Putamen (tissue), 1 donor: ENCODE data around the gene CNOT1.
"Not testable (repeated sequence)": the region's sequence is repeated elsewhere in the genome, so short reads cannot be mapped to it uniquely, and the experiment has no call there.

ENCODE experiments used
- DNase-seq: peaks from one replicate; pipeline ENCODE4 v3.0.0-alpha.2; 2016; ENCODE audit warnings: low spot score

Gene CNOT1

GRCh38 chr16:58638148-58639036 is 8.8 kb upstream of the CNOT1 start:
- DNase-seq, result no peak

- not testable (repeated sequence) for DNase-seq
Measured at GRCh38 chr16:58637021-58637420, 7.4 kb upstream of the CNOT1 start.

DNA sequence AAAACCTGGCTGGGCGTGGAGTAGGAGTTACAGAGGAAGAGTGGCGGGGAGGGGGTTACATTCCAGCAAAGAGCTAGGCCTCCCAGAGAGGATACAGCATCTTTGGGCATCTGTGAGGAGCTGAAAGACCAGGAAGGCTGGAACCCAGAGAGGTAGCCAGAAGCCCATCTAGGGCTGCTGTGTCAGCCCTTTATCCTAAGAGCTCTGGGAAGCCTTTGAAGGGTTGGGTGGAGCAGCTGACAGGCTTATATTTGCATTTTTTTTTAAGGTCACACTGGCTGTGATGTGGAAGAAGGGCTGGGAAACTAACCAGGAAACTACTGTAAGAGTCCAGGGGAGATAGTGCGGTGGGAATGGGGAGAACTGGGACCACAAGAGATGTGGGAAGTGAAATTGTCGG is 6.8 kb upstream of the CNOT1 start:
- no peak for DNase-seq

- no peak for DNase-seq
Measured at GRCh38 chr16:58635502-58635901, 5.9 kb upstream of the CNOT1 start.

GRCh38 chr16:58634265-58634802 is 4.7 kb upstream of the CNOT1 start:
- no peak for DNase-seq

GRCh38 chr16:58628845-58629732 is 537 bp downstream of the CNOT1 start:
- peak; percentile 19 for DNase-seq

GRCh38 chr16:58624209-58624608 is 5.4 kb downstream of the CNOT1 start:
- DNase-seq, result no peak

- no peak for DNase-seq
Measured at GRCh38 chr16:58620396-58620795, 9.2 kb downstream of the CNOT1 start.

- no peak for DNase-seq
Measured at GRCh38 chr16:58615280-58615679, 14.3 kb downstream of the CNOT1 start.

DNA sequence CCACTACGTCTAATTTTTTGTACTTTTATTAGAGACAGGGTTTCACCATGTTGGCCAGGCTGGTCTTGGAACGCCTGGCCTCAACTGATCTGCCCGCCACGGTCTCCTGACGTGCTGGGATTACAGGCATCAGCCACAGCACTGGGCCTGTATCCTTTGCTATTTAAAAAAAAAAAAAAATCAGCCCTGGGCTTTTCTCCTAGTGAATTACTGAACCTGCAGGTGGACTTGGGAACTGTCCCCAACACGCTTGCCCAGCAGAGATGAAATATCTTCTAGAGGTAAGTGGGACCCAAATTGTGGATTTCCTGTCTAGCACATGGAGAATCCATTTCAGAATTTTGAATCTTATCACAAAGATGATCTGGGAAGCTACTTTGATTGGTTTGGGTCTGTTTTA is 14.8 kb downstream of the CNOT1 start:
- no peak for DNase-seq

DNA sequence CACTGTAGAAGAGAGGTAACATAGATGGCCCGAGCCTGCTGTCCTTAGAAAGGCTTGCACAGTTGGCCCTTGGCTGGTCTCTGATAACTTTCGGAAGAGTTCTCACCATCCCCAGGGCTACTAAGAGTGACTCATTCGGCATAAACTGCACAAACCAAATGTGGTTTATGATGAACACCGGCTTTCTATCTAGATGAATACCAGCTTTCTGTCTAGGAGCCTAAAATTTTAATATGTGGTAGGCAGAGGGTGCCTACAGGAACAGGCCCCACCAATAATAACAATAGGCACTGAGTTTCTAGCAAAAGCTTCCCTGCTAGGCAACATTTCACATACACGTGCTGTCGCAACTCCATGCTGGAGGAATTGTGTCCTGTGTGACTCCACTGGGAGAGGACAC is 15.4 kb downstream of the CNOT1 start:
- no peak for DNase-seq

- not testable (repeated sequence) for DNase-seq
Measured at GRCh38 chr16:58612965-58613364, 16.7 kb downstream of the CNOT1 start.

- DNase-seq, result no peak
Measured at GRCh38 chr16:58608601-58609136, 21.0 kb downstream of the CNOT1 start.

DNA sequence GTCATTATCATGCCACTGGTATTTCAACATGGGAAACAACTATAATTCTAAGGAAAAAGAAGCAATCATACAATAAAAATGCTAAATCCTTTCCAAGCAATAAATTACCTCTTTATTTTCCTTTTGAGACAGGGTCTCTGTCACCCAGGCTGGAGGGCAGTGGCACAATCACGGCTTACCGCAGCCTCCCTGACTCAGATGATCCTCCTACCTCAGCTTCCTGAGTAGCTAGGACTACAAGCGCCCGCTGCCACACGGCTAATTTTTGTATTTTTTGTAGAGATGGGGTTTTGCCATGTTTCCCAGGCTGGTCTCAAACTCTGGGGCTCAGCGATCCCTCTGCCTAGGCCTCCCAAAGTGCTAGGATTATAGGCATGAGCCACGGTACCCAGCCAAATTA is 24.1 kb downstream of the CNOT1 start:
- DNase-seq, result no peak

DNA sequence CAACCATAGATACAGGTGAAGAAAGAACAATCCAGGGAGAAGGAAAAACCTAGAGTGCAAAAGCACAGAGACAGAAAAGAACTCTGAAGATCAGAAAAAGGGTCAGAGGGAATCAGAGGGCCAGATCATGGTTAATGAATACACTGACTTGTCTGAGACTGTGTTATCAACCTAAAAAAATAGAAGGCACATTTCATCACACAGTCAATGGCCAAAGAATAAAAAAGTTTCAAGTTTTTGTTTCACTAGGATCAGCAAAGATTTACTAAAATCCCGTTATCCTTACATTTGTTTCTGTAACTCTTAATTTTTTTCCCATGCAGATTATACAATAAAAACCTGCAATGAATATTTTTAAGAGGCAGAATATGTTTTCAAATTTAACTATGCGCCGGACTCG is 38.5 kb downstream of the CNOT1 start:
- DNase-seq, result no peak

DNA sequence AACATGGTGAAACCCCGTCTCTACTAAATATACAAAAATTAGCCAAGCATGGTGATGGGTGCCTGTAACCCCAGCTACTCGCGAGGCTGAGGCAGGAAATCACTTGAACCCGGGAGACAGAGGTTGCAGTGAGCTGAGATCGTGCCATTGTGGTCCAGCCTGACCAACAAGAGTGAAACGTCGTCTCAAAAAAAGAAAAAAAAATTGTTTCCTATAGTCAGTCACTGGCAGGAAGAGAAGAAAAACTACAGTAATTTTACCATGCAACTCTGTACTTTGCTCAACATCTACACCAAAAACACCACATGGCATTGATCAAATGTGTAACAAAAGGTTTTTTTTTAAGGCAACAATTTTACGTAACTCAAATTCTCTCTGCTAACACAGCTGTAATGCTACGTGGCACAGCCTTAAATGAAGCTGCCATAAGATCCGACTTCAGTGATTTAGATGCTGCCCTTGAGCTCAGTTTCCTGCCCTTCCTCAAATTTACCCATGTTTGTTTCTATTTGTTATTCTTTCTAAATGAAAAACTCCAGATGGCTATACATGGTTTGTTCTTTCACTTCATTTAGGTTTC is 40.2 kb downstream of the CNOT1 start:
- no peak for DNase-seq

DNA sequence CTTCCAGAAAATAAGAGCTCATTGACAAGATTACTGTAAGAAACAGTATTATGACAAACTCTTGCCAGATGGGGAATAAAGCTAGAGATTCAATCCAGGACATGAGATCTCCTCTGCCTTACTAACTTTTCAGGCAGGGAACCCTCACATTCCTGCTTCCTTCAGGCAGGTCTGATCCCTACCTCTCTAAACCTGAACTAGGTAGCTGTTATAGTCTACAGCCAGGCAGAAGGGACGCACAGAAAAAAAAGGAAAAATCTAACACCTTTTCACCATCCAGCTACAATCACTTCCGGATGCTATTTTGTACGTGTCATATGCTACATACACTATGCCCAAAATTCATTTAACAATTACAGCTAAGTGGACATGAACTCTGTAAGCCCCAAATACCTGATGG is 41.2 kb downstream of the CNOT1 start:
- DNase-seq, result no peak

- no peak for DNase-seq
Measured at GRCh38 chr16:58586340-58587030, 43.1 kb downstream of the CNOT1 start.

- DNase-seq, result no peak
Measured at GRCh38 chr16:58584831-58585505, 44.7 kb downstream of the CNOT1 start.

GRCh38 chr16:58582971-58583765 is 46.5 kb downstream of the CNOT1 start:
- DNase-seq, result no peak
